Stimulated activated naive CD4-positive, alpha-beta T cell (primary cell): ENCODE measurements around the gene RAB27A.
A peak's percentile ranks its signal among the peaks of the same experiment; 100 is the strongest.
"Not testable (repeated sequence)": the region's sequence is repeated elsewhere in the genome, so short reads cannot be mapped to it uniquely, and the experiment has no call there.

Source experiments
- DNase-seq, 6 experiments: peaks; one replicate each; lab custom pipeline; 2025; lab: John Stamatoyannopoulos, UW

The RAB27A gene

DNA sequence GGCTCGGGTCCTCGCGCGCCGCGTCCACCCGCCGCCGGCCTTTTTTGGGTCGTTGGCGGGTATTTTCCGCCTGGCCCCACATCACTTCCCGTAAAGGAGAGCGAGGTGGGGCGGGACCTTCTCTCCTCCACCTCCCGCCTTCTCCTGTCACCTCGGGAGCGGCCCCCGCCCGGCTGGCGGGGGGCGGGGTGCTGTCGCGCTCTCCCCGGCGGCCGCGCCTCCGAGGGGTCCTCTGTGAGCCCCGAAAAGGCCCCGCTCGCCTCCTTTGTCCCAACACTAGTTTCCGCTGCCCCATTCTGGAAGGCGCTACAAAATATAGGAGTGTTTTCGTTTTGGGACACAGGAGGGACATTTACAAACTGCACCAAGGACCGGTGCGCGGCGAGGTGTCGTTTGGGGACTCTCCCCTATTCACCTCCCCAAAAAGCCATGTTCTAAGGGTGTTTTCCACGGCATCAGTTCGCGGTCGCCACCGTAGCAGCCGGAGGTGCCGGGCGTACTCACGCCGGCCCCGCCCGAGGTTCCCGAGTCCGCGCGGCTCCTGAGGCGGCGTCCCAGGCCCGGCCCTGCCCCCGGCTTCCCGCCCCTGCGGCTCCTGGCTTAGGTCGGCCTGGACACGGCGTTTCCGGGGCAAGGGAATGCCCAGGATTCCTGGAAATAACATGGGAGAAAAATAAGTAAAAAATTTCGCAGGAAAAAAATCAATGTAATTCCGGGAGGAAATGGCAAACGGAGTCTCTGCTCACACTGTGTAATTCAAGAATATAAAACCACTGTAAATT lies at the start of gene RAB27A:
RAB27A (minus strand) TSS at position 68 of the 782 bp plus-strand sequence. CDS start 54,879 bp downstream, outside the sequence.
- DNase-seq: peak; percentile 38 to 69 (median 62)

DNA sequence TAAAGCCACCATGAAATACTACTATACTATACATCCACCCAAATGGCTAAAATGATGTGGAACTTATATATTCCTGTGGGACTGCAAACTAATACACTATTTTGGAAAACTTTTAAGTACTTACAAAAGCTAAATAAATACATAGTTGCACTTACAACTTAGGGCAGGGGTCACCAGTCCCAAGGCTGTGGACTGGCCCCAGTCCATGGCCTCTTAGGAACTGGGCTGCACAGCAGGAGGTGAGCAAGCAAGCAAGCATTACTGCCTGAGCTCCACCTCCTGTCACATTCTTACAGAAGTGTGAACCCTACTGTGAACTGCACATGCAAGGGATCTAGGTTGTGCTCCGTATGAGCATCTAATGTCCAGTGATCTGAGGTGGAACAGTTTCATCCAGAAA lies 47.5 kb upstream of the RAB27A start:
- DNase-seq: no peak

DNA sequence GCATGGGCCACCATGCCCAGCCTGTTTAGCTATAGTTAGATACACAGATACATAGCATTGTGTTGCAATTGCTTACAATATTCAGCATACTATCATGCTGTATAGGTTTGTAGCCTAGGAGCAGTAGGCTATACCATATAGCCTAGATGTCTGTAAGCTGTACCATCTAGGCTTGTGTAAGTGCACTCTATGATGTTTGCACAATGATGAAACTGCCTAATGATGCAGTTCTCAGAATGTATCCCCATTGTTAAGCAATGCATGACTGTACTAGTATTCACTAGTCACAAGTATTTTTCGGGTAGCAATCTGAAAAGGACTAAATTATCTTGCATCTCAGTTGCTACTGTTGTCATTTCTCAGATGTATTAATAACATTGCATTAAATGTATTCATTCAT lies 45.4 kb upstream of the RAB27A start:
- no peak for DNase-seq

DNA sequence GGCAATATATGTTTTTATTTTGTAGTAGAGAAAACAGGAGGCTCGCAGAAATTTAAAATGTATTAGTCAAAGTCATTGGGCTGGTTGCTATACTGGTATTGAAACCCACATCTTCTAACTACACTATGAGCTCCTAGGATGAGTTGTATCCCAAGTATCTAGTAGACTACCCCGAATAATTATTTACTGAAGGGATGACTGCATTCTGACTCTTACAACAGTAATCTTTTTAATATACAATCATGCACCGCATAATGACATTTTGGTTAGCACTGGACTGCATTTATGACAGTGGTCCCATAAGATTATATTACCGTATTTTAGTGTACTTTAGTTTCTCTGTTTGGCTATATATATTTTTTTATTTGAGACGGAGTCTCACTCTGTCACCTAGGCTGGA lies 44.8 kb upstream of the RAB27A start:
- DNase-seq: no peak

DNA sequence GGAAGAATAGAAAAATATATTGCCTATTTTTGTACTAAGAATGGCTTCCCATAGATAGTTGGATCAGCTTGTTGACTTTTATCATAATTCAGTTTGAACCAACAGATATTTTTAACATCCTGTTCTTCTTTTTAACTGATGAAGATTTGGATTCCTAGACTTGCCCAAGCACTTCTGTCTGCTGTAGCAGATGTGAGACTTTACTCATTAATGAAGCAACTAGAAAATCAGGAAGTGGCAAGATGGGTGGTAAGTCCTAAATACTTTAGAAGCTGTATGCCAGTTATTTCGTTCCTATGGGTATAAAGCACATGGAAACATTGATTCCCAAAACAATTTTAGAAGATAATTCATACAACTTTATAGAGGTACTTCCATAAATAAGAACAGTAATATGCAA lies 37.8 kb upstream of the RAB27A start:
- DNase-seq: no peak

DNA sequence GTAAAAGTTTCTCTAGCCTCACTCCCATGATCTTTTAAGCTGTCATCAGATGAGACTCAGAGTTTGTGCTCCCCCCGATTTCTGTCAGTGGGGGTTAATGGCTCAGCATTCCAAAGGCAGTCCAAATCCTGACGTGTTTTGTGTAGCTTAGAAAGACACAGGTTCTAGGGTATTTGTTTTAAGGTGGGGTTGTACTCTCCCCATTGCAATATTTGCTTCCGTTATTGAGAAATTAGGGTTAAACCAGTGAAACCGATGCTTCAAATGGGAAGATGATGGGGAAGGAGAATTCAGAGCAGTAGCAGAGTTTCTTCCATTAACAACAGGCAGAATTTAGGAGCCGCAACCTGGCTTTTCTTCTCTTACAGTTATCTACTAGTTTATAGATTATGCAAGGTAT lies 32.9 kb upstream of the RAB27A start:
- no peak for DNase-seq

DNA sequence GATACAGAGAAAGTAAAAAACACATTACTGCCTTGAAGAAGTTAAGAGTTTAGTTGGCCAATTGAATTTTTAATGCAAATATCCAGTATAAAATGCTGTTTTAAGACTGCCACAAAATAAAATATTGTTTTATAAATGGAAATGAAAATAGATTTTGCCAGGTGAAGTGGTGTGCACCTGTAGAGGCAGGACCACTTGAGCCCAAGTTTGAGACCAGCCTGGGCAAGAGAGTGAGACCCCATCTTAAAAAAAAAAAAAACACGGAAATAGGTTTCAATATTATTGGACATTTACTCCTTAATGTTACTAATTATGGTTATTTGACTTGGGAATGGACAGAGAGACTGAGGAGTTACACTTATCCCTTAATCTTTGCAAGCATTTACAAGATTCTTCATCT lies 31.4 kb upstream of the RAB27A start:
- DNase-seq: no peak

DNA sequence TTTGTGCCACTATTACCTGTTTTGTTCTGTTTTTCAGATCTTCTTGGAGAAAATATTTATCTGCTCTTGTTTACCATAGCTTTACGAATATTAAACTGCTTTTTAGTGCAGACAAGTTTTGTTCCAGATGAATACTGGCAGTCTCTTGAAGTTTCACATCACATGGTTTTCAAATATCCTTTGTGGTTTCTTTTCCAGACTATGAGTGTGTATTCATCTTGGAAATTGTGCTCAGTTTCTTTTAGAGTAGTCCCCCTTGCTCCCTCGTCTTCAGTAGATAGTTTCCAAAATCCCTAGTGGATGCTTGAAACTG lies 30.6 kb upstream of the RAB27A start:
- DNase-seq: no peak

DNA sequence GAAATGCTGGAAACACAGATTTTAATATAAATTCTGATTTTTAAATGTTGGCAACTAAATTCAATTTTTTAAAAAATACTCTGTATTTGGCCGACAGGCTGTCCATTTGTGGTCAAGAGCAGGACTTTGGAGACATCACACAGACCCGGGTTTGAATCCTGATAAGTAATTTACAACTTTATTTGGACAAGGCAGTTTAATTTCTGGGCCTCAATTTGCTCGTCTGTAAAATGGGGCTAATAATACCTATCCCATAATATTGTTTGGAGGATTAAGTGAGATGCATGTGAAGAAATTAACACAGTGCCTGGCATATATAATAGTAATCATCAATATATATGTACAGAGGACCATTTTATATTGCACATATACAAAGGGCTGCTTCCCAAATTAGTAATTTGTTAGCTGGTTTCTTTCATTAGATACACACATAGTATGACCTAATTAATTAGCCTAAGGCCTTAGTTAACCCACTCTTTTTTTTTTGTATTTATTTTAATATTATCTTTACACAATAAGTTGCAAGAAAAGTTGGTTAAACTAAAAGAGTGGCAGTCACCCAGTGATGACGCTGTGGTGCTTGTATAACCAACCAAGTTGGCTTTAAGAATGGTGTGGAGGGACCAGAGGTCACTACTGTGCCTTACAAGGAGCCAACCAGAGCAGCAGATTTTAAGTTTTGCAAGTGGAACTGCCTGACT lies 30.1 kb upstream of the RAB27A start:
- no peak for DNase-seq

DNA sequence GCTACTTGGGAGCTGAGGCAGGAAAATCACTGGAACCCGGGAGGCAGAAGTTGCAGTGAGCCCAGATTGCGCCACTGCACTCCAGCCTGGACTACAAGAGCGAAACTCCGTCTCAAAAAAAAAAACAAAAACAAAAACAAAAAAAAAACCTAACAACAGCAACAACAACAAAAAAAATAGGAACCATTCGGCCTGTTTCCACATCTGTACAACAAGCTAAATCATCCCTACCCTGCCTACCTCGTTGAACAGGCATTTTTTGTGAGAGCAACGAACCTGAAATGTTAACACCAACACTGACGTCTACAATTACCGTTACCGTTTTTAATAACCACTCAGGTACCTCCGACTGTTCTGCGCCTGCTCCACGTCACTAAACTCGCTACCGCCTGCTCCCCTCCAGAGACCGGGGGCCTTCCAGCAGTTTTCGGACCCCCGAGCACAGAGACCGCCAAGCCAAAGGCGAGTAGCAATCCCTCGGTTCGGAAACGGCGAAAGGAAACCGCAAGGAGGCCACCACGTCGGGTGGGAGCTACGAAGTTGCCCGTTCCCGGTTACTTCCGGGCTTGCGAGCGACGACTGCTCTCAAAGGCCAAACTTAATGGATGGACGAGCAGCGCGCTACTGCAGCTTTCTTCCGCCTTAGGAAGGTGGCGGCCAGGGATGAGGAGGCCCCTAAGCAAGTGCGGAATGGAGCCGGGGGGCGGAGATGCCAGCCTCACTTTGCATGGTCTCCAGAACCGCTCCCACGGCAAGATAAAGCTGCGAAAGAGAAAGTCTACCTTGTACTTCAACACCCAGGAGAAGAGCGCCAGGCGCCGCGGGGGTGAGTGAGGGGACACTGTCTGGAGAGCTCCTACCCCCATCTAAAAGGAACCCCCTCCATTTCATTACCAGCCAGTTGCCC lies 29.2 kb upstream of the RAB27A start, which contains the start of the genes PIGB and PIGBOS1:
PIGB (plus strand) TSS at position 635 of the 907 bp plus-strand sequence; CDS start at position 664, 29 bp downstream.
PIGBOS1 (minus strand) TSS at position 536 of the 907 bp plus-strand sequence. CDS start 1,331 bp downstream, outside the sequence.
- peak; percentile 68 to 92 (median 80) for DNase-seq

DNA sequence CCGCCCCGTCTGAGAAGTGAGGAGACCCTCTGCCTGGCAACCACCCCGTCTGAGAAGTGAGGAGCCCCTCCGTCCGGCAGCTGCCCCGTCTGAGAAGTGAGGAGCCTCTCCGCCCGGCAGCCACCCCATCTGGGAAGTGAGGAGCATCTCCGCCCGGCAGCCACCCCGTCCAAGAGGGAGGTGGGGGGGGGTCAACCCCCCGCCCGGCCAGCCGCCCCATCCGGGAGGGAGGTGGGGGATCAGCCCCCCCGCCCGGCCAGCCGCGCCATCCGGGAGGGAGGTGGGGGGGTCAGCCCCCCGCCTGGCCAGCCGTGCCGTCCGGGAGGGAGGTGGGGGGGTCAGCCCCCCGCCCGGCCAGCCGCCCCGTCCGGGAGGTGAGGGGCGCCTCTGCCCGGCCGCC lies 13.2 kb upstream of the RAB27A start:
- not testable (repeated sequence) for DNase-seq

DNA sequence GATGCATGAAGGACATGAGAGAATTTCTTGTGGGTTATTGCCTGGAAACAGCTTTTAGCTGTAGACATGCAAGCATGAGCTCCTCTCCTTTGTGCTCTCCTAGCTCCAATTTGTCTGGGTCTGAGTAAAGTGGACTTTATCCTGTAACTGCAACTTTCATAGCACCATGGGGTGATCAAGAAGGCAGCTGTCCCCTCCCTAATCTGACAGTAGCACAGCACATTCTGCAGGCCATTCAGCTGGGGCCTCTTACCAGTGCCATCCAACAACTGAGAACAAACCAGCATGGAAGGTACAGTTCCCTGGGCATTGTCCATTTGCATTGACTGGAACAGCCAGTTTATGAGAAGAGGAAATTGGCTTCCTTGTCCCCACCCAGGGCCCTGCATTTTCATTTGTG lies 7.7 kb upstream of the RAB27A start:
- no peak for DNase-seq

DNA sequence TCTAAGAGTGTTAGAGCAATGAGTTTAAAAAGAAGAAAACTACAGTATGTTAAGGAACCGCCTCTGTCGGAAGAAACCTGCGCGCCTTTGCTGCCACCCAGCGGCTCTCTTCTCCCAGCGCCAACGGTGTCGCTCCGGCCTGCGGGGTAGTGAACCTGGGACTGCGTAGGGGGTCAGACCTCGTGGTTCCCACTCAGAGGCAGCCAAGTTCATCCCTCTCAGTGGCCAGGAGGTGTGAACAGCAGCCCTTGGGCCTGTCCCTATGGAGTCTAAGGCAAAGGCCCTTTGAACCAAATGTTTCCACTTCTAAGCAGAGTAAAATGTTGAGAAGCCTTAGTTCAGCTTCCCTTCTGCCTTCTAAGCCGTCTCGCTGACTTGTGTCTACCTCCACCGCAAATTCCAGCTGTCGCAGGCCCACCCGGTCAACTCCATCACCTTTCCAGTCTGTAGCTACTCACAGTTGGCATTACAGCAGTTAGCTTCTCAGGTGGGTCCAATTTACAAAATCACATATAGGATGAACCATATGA lies 980 bp upstream of the RAB27A start:
- peak; percentile 57 to 83 (median 74) for DNase-seq

DNA sequence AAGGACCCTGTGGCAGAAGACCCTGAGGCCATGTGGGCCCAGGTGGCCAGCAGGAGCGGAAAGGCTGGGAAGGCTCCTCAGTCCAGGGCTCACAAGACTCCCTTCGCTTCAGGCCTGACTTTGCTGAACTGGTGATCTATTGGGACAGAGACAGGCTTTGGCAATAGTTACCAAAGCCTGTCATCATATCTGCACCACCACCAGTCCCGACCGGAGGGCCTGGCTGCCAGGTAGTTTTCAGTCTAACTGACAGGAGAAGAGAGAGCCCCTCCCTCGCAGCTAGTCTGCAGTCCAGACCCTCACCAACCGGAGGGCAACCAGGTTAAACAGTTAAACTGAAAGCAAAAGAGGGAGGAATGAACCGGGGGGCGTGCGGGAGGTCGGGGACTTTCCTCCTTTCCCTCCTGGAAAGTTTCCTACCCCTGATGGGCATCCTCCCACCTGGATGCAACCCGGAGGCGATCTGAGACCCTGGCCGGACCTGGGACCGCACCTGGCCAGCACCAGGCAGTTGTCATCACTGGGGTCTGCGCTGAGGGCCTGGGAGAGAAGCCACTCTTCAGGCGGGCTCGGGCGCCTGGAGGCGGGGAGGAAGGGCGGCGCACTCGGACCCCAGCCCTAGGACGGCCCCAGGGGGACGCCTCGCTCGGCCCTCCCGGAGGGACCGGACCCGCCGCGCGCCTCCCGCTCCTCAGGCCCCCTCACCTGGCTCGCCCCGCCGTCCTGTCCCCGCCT lies 435 bp downstream of the RAB27A start:
- peak in 4 of 6 experiments; percentile 5 to 37 (median 14) for DNase-seq

DNA sequence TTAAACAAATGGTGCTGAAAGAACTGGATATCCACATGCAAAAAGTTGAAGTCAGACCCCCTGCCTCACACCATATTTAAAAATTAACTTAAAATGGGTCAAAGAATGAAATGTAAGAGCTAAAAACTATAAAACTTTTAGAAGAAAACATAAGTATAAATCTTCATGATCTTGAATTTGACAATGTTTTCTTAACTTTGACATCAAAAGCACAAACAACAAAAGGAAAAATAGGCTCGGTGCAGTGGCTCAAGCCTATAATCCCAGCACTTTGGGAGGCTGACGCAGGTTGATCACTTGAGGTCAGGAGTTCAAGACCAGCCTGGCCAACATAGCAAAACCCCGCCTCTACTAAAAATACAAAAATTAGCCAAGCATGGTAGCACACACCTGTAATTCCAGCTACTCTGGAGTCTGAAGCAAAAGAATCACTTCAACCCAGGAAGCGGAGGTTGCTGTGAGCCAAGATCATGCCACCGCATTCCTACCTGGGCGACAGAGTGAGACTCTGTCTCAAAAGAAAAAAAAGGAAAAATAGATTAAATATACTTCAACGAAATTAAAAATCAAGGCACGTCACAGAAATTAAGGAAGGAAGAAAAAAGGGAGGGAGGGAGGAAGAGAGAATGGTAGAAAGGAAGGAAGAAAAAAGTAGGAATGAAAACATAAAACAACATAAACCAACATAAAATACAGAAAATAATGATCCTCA lies 1.5 kb downstream of the RAB27A start:
- no peak for DNase-seq

DNA sequence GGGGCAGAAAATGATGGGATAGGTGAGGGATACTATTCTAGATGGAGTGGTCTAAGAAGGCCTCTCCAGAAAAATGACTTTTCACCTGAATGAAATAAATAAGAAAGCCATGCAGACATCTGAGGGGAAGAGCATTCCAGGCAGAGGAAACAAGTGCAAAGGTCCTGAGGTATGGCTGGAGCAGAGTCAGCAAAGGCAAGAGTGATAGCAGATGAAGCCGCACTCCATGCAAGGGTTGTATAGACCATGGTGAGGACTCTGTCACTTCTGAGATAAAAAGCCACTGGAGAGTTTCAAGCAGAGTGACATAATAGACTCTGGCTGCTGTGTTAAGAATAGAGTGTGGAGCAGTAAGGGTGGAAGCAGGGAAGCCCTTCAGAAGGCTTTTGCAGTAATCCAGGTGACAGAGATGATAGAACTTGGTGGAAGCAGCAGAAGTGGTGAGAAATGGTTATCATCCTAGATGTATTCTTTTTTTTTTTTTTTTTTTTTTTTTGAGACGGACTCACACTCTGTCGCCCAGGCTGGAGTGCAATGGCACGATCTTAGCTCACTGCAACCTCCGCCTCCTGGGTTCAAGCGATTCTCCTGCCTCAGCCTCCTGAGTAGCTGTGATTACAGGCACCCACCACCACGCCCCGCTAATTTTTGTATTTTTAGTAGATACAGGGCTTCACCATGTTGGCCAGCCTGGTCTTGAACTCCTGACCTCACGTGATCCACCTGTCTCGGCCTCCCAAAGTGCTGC lies 3.0 kb downstream of the RAB27A start:
- DNase-seq: not testable (repeated sequence)

DNA sequence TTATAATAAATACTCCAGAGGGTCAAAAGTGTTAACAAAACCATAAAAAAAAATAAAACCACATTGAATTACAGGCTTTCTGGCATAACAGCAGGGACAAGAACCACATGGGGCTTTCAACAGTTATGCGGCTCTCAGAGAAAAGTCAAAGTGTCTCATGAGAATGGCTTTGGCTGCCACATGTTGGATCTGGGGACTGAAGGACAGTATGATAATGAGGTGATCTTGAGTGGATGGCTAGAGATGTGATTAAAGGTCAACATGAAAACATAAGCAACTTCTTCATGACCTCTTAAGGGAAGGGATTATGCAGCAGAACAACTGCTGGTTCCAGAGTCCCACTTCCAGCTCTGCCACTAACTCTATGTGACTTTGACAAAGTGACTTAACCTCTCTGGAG lies 5.2 kb downstream of the RAB27A start:
- no peak for DNase-seq

DNA sequence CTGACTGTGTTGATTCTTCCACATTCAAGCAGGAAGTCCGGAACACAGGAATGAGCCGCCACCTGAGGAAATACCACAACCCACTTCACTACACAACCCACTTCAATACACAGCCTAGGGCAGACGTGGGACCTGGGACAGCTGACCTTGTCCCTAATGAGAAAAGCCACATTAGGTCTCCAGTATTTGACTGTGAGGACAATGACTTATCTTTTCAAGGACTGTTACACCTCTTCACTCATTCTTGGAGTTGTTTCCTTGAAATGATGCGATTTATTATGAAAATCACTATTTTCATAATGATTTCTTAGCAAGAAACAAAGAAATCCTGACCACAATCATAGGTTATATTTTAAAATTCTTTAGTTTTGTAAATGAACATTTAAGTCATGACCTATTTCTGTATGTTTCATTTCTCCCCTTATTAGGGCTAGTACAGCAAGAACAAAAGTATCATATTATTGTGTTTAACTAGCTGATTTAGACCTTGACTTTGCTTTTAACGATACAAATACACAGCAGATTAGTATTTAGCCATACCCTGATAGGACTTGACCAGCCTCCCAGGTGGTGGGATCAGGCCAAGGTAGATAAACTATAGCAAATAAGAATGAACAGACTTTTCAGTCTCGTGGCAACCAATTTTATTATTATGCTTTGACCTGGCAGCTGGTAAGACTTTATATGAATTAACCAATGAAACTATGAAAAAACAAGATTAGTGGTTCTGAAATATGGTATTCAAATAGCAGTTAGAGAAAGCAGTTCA lies 6.0 kb downstream of the RAB27A start:
- no peak for DNase-seq

DNA sequence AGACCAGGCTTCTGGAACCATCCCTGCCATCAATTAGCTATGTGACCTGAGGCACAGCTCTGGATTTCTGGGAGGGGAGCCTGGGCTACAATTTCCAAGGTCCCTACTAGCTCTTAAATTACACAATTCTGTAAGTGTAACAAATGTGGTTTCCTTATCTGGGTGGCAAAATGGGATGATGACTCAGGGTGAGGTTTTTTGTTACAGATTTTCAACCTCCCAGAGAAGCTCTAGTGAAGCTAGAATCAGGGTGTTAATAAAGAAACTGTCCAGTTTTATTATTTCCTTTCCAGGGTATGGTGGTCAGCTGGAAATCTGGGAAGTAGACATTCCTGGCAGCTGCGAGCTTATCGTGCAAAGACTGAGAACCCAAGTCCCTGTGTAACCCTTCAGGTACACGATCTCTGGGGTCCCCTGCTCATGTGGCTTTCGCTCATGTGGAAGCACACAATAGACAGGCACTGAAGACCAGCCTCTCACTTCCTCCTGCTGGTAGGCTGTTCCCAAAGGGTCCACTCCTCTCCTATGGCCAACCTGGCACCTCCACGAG lies 7.3 kb downstream of the RAB27A start:
- no peak for DNase-seq
